ENCODE data around the gene SEMA3C. TPM values are rescaled to one million over a fixed set of nuclear protein-coding genes. Genes with fewer than 3 reads are reported as not detected.
A peak's percentile ranks its signal among the peaks of the same experiment; 100 is the strongest.

SEMA3C gene
- total RNA-seq, 2 donors from 2014 or later: 66.4 to 147 TPM

DNA sequence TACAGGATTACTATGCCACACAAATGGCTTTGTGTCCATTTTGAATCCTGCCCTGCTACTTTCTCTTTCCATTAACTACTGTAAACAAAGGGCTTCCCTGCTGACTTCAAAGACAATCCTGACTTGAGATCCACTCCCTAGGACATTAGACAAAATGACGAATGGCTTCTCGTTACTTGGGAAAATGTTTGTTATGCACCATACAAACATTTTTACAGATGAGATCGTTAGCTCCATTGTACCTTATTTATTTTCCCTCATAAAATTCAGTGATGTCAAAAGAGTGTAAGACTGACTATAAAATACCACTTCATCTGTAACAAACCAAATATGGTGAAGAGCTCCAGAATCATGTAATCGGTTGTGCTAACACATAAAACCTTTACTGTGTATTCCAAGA is 158.6 kb downstream of the SEMA3C start:
- Histone ChIP-seq H3K4me3 (no peak overlapping the region), H3K4me1 (replicated peaks) (no peaks in the 10 kb centered on the region), H3K9me3 (no peaks in the 10 kb centered on the region), H3K27me3 (replicated peaks; ENCODE audit: insufficient read depth) (no peaks in the 10 kb centered on the region), H3K36me3 (no peaks in the 10 kb centered on the region), H3K27ac (peak overlapping the region; percentile 14 to 22)
- intact Hi-C loops (cut with DNase I): no loop called here
- TF ChIP-seq POLR2A (IDR thresholded peaks at IDR 0.05): no peak
- peak; percentile 64 for TF ChIP-seq POLR2AphosphoS5 (IDR thresholded peaks at IDR 0.05)
- no peak for DNase-seq (ENCODE audit: low spot score)
- 25% methylated on average over 4 of the region's 4 CpGs for WGBS

GRCh38 chr7:80752954-80753690 is 165.7 kb downstream of the SEMA3C start:
- DNase-seq (ENCODE audit: low spot score): no peak
- Histone ChIP-seq H3K27ac (no peak overlapping the region), H3K9me3 (no peaks in the 10 kb centered on the region), H3K36me3 (no peaks in the 10 kb centered on the region), H3K4me3 (no peak overlapping the region), H3K4me1 (replicated peaks) (no peaks in the 10 kb centered on the region), H3K27me3 (replicated peaks; ENCODE audit: insufficient read depth) (no peaks in the 10 kb centered on the region)
- no peak for TF ChIP-seq CTCF (IDR thresholded peaks at IDR 0.05)
- TF ChIP-seq POLR2AphosphoS5 (IDR thresholded peaks at IDR 0.05): no peak
- TF ChIP-seq POLR2A (IDR thresholded peaks at IDR 0.05): no peak
- intact Hi-C loops (cut with DNase I): no loop called here
- WGBS: 89% methylated on average over 6 of the region's 6 CpGs

DNA sequence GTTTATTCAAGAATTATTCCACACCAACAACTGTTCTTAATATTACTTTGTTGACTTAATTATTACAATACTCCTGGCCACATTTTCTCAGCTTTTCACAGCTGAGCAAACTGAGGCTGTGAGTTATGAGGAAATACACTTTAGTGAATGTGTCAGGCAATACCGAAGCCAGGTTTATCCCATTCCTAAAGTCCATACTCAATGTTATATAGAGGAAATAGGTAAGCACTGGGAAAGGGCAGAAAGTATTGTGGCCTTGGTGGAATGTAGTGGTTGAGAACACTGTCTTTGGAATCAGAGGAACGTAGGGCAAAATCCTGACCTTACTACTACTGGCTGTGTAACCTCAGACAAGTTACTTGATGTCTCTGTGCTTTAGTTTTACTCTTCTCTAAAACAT is 169.6 kb downstream of the SEMA3C start:
- H3K9me3 ChIP-seq: no peaks in the 10 kb centered on the region
- H3K4me1 ChIP-seq (replicated peaks): no peaks in the 10 kb centered on the region
- no peak overlapping the region for H3K4me3 ChIP-seq
- intact Hi-C loops (cut with DNase I): no loop called here
- TF ChIP-seq POLR2AphosphoS5 (IDR thresholded peaks at IDR 0.05): no peak
- no peak for TF ChIP-seq POLR2A (IDR thresholded peaks at IDR 0.05)
- no peak for TF ChIP-seq CTCF (IDR thresholded peaks at IDR 0.05)
- DNase-seq (ENCODE audit: low spot score): no peak
- no peaks in the 10 kb centered on the region for H3K27me3 ChIP-seq (replicated peaks; ENCODE audit: insufficient read depth)
- H3K36me3 ChIP-seq: no peaks in the 10 kb centered on the region
- 74% methylated on average over 2 of the region's 2 CpGs for WGBS
- H3K27ac ChIP-seq: no peak overlapping the region

GRCh38 chr7:80748363-80749042 is 170.3 kb downstream of the SEMA3C start:
- Histone ChIP-seq H3K27ac (no peak overlapping the region), H3K27me3 (replicated peaks; ENCODE audit: insufficient read depth) (no peaks in the 10 kb centered on the region), H3K4me1 (replicated peaks) (no peaks in the 10 kb centered on the region), H3K9me3 (no peaks in the 10 kb centered on the region), H3K36me3 (no peaks in the 10 kb centered on the region), H3K4me3 (no peak overlapping the region)
- no peak for DNase-seq (ENCODE audit: low spot score)
- intact Hi-C loops (cut with DNase I): no loop called here
- no peak for TF ChIP-seq CTCF (IDR thresholded peaks at IDR 0.05)
- TF ChIP-seq POLR2AphosphoS5 (IDR thresholded peaks at IDR 0.05): no peak
- no peak for TF ChIP-seq POLR2A (IDR thresholded peaks at IDR 0.05)
- 40% methylated on average over 8 of the region's 8 CpGs for WGBS

DNA sequence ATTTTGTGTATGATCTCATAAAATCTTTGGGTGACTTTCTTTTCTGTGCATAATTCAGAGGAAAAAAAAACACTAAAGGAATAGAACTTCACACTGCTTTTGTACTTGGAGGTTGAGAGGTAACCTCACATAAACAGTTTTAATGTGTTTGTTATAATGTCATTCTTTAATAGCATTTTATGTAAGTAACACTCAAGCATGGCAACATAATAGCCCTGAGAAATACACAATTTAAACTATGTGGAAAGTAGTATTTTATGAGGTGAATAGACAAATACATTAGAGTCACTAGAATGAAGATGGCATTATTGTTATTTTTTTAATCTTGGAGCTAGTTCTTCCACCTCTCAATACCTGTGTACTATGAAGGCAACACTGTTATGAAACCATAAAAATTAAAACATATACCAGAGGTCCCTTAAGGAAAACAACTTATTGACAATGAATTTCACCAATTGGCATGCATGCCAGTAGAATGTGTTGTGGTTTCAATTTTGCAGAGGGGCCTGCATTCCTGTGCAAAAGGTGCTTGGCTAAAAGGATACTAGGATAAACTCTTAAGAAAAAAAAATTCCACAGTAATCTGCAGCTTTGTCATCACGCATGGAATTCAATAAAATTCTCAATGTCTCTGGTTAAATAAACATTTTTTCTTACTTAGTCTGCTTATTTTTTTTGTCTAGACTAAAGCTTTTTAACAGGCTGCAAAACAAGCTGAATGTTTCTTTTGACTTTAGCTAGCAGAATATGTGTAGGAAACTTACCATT is 177.9 kb downstream of the SEMA3C start:
- WGBS: 12% methylated on average over 1 of the region's 1 CpG
- no peaks in the 10 kb centered on the region for H3K4me1 ChIP-seq (replicated peaks)
- no peak overlapping the region for H3K27ac ChIP-seq
- no peak overlapping the region for H3K4me3 ChIP-seq
- H3K36me3 ChIP-seq: no peaks in the 10 kb centered on the region
- H3K27me3 ChIP-seq (replicated peaks; ENCODE audit: insufficient read depth): no peaks in the 10 kb centered on the region
- no peak for DNase-seq (ENCODE audit: low spot score)
- H3K9me3 ChIP-seq: no peaks in the 10 kb centered on the region
- intact Hi-C loops (cut with DNase I): no loop called here
- TF ChIP-seq CTCF (IDR thresholded peaks at IDR 0.05): no peak
- no peak for TF ChIP-seq POLR2A (IDR thresholded peaks at IDR 0.05)
- TF ChIP-seq POLR2AphosphoS5 (IDR thresholded peaks at IDR 0.05): no peak

Data from prostate gland (tissue), 2 donors.